Neural progenitor cell (in vitro differentiated cells): ENCODE data around the gene GUCY1A2.

Source experiments
- CTCF ChIP-seq: fragments of 200-600 bp; sonication (generic); IDR thresholded peaks from 2 replicates; pipeline ENCODE4 v1.5.1; 2017; ENCODE audit warnings: antibody characterized with exemption, mild to moderate bottlenecking
- EZH2 ChIP-seq: fragments of 200-600 bp; sonication (generic); IDR thresholded peaks from 2 replicates; pipeline ENCODE4 v1.6.1; 2017; ENCODE audit warnings: antibody characterized with exemption, mild to moderate bottlenecking, moderate library complexity

- TF ChIP-seq CTCF (no peak), EZH2 (no peak)
These were observed 291.0 kb downstream of the GUCY1A2 start for GRCh38 chr11:106727256-106727655.
